ENCODE measurements around the gene SKA2.
"Not testable (repeated sequence)": the region's sequence is repeated elsewhere in the genome, so short reads cannot be mapped to it uniquely, and the experiment has no call there.

The SKA2 gene

GRCh38 chr17:59154721-59155438 is at the start of gene SKA2:
SKA2 (minus strand) TSS chr17:59155186; CDS start chr17:59155163, 23 bp downstream.
- peak; percentile 97 for DNase-seq

- no peak for DNase-seq
These were observed 47.3 kb upstream of the SKA2 start for GRCh38 chr17:59202320-59202719.

GRCh38 chr17:59199398-59199797 is 44.4 kb upstream of the SKA2 start:
- DNase-seq, result no peak

GRCh38 chr17:59193336-59193862 is 38.4 kb upstream of the SKA2 start:
- DNase-seq, result no peak

- no peak for DNase-seq
These were observed 35.8 kb upstream of the SKA2 start for GRCh38 chr17:59190806-59191205.

- DNase-seq, result no peak
These were observed 31.9 kb upstream of the SKA2 start for GRCh38 chr17:59186850-59187249.

- no peak for DNase-seq
These were observed 31.0 kb upstream of the SKA2 start for GRCh38 chr17:59185997-59186396.

- no peak for DNase-seq
These were observed 26.5 kb upstream of the SKA2 start for GRCh38 chr17:59181481-59181880.

- DNase-seq, result no peak
These were observed 25.6 kb upstream of the SKA2 start for GRCh38 chr17:59180626-59181025.

GRCh38 chr17:59179601-59180000 is 24.6 kb upstream of the SKA2 start:
- DNase-seq, result not testable (repeated sequence)

- DNase-seq, result no peak
These were observed 23.4 kb upstream of the SKA2 start for GRCh38 chr17:59178266-59178985.

- no peak for DNase-seq
These were observed 20.1 kb upstream of the SKA2 start for GRCh38 chr17:59175076-59175475.

GRCh38 chr17:59174671-59175070 is 19.7 kb upstream of the SKA2 start:
- DNase-seq, result no peak

GRCh38 chr17:59172436-59173004 is 17.5 kb upstream of the SKA2 start:
- DNase-seq, result no peak

GRCh38 chr17:59167571-59168001 is 12.6 kb upstream of the SKA2 start:
- no peak for DNase-seq

GRCh38 chr17:59165933-59166342 is 11.0 kb upstream of the SKA2 start:
- DNase-seq, result peak; percentile 23

GRCh38 chr17:59161477-59161876 is 6.5 kb upstream of the SKA2 start:
- no peak for DNase-seq

GRCh38 chr17:59160157-59161025 is 5.4 kb upstream of the SKA2 start:
- DNase-seq, result no peak

- DNase-seq, result peak; percentile 96
These were observed 622 bp upstream of the SKA2 start, which contains the start of gene PRR11 for GRCh38 chr17:59155439-59156177. PRR11 (plus strand) TSS chr17:59155746; CDS start chr17:59169753, 14,007 bp downstream.

GRCh38 chr17:59154292-59154720 is 680 bp downstream of the SKA2 start:
- DNase-seq, result peak; percentile 20

GRCh38 chr17:59152925-59153324 is 2.1 kb downstream of the SKA2 start:
- no peak for DNase-seq

- DNase-seq, result no peak
These were observed 3.4 kb downstream of the SKA2 start for GRCh38 chr17:59151591-59151990.

Data from stimulated activated naive CD4-positive, alpha-beta T cell treated with Interleukin-2 at 50 U/mL for 16 hours (primary cell).